NCI-H2029 treated with DMSO at 0.1 percent for 48 hours (cell line): ENCODE results near the gene ZBTB7C.

ENCODE experiments used
- DNase-seq: peaks from one replicate; lab custom pipeline; 2025; lab: John Stamatoyannopoulos, UW

Gene ZBTB7C

DNA sequence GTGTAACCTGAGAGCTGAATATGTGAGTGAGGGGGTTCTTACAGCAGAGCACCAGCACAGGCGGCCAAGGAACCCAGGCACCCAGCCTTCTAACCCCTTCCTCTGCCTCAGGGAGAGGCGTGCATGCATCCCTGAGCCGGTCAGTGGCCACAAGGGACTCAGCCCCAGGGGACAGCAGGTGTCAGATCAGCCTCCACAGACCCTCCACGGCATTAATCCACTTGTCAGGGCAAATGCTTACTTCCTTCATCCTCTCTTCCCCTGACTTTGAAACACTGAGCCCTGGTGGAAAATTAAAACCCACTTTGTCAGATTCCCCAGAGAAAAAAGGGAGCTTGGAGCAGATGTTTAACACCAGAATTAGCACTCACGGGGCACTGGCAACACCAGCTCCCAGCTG is 418.2 kb downstream of the ZBTB7C start:
- no peak for DNase-seq

DNA sequence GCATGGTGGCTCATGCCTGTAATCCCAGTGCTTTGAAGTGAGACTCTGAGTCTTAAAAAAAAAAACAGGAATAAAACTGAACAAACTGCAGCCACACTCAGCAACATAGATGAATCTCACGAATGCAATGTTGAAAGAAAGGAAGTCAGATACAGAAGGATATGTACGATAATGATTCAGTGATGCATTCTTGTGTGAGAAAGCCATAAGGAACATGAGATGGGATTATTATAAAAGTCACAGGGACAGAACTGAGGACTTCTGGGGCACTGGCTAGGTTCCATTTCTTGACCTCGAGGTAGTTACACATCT is 421.8 kb downstream of the ZBTB7C start:
- no peak for DNase-seq

DNA sequence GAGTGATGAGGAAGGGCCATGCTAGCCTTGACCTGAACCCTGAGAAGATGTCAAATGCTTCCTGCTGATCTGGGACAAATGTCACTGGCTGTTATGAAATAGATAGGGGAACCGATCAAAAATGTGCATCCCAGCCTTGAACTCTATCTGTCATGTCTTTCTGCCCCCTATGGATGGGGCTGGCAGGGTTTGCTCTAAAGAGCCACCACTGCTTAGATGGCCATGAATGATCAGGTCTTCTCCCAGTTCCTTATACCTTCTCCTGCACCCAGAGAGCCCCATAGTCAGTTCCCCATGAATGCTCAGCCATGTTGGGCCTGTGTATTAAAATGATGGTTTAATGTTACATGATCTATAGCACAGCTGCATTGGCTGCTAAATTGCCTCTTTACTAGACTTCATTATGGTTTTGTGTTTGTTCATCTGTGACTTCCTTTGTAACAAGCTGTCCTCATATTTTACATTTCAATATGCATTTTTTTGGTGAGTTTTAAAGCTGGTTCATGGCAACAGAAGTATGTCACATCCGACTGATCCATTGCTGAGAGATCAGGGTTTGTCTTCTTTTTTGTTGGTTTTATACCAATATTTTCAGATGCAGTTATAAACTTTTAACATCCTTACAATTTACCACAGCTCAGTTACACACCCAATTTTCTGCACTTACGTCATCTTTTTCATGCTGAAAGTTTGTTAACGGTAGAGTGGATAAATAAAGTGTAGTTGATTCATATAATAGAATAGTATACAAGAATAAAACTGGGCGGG is 422.4 kb downstream of the ZBTB7C start:
- no peak for DNase-seq

DNA sequence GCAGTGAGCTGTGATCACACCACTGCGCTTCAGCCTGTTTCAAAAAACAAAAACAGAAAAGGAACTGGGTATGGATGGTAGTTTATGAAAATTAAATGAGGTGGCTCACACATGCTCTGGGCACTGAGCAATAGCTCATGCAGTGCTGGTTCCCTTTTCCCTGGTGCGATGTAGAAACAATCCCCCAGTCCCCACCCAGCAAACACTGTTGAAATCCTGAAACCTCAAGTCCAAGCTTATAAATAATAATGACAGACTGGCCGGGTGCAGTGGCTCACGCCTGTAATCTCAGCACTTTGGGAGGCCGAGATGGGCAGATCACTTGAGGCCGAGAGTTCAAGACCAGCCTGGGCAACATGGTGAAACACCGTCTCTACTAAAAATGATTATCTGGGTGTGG is 423.3 kb downstream of the ZBTB7C start:
- no peak for DNase-seq

DNA sequence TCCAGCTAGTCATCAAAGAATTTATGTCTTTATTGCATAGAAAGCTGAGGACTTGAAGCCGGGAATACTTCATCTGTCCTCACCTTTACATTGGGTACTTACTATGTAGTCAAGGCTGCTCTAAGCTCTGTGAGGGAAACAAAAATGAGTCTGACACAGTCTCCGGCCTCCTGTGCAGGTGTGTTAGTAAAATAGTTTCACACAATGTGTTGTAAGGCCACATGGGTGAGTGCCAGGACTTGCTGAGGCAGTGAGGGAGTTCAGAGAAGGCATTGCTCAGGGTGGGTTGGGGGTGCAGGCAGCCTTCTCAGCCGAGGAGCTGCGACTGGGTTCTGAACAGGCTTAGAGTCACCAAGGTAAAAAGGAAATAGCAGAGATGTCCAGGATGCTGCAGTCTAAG is 424.2 kb downstream of the ZBTB7C start:
- no peak for DNase-seq

DNA sequence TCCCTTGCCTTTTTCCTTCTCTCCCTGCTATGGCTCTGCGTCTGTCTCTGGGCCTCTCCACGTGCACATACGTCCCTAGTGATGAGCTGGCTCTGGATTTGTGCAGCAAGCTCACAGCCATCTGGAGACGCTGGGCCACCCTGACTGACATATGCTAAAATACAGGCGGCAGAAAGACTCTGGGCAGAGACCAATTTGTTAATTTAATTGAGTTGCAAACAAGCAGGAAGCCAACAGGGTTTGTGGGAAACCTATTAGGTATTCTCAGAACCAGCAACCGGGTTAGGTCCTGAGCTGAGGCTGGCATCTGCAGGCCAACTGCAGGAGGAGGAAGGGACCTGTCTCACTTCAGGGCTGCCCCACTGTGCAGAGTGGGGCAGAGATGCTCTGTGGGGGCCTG is 425.2 kb downstream of the ZBTB7C start:
- DNase-seq: no peak

DNA sequence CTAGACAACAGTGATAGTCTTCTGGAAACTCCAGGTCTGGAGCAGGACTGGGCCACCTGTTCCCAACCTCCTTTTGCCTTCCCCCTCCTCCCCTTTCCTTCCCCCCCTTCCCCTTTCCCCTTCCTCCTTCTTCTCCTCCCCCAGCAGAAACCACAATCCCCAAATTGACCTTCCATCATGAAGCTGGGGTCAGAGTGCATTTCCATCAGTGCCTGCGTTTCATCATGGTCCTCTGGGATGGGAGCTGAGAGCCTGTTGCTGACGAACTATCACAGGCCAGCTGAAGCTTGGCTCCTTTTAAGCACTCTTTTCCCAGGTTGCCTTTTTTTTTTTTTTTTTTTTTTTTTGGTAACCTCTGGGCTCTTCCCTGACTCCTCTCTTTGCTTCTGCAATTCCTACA is 426.1 kb downstream of the ZBTB7C start:
- no peak for DNase-seq

DNA sequence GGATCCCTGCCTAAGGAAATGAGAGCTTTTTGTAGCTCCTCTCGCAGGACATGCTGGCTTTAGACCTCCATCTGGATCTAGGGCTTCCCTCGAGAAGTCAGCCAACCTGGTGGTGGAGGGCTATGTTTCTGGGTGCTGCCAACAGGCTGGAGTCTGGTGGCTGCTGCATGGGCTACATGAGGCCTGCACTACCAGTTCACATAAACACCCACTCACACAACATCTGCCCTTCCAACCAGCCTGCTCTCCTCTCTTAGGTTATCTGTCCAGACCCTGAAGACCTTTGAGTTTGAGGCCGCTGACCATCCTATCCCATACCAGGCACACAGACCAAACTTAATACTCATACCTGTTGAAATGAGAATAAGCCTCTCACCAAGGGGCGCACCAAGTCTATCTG is 427.4 kb downstream of the ZBTB7C start:
- no peak for DNase-seq

DNA sequence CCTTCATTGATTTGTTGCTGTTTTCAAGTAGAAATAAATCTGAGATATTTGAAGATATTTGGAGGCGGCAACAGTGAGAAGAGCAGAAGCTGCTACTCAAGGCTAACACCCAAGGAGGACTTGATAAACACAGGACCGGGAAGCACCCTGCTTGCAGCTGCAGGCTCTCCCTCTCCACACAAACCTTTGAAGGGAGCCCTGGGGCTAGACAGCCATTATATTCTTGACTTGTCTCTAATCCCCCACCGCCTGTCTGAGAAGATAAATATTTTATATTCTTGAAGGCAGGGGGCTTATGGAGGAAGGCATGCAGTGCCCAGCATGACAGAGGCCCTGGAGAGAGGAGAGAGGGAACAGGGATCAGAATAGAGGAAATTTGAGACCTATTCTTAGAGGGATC is 427.9 kb downstream of the ZBTB7C start:
- no peak for DNase-seq

DNA sequence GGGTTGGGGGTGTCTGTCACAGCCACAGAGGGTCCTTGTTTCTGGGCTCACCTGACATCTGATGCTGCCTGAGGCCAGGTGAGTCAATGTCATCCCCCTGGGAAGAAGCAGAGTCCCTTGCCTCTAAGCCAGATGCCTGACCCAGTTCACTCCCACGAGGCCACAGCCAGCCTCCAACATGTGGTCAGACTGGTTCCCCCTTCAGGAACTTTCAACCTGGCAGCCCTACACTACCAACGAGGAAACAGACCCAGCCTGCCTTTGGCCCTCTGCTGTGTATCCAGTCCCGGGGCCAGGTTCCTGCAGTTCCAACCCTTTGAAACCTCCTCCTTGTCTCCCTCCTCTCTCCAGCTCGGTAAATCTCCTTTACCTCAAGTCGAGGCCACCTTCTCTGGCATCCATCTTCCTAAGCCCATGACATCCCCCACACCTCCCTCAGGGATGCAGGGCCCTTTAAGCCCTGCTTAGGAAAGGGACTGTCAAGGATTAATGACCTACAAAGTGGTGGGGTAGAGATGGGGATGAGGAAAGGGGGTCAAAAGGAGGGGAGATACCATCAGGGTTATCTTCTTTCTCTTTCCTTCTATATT is 429.5 kb downstream of the ZBTB7C start:
- DNase-seq: no peak

DNA sequence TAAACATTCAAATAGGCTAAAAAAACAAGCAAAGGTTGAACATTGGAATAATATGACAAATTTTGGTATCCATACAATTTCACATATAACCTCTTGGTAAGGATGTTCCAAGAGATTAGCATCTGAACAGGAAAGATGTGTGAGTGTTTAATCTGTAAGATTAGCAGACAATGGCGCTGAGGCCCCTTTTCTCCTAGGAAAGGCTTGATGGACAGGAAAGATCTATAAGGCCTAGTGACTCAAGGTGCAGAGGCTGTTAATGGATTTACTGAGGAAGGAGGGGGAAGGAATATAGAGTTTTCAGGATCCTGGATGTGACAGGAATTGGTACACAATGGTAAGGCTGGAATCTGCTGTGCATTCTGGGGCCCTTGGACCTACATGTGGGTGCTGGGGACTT is 430.6 kb downstream of the ZBTB7C start:
- DNase-seq: no peak

DNA sequence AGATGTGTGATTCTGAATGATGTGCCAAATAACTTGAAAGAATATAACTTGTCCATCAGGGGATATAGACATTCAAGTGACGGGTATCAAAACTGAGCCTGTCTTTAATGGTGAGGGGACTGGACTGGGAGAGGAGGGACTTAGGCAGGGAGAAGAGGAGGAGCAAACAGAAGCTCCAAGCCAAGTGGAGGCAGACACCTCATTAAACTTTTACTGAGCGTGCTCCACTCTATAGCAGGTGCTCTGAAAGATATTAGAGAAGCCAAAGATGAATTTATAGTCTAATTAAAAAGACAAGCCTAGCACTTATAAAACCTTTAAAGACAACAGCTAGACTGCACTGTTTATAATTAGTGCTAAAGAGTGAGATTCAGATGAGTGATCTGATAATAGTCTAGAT is 431.0 kb downstream of the ZBTB7C start:
- no peak for DNase-seq
